IPS DF 4.7 (cell line): ENCODE data around the gene ARHGAP22.

Source experiments
- DNase-seq: peaks from one replicate; pipeline ENCODE4 v3.0.0-alpha.2; 2013; ENCODE audit warnings: low spot score; ENCODE audit errors: extremely low read depth

ARHGAP22 gene

DNA sequence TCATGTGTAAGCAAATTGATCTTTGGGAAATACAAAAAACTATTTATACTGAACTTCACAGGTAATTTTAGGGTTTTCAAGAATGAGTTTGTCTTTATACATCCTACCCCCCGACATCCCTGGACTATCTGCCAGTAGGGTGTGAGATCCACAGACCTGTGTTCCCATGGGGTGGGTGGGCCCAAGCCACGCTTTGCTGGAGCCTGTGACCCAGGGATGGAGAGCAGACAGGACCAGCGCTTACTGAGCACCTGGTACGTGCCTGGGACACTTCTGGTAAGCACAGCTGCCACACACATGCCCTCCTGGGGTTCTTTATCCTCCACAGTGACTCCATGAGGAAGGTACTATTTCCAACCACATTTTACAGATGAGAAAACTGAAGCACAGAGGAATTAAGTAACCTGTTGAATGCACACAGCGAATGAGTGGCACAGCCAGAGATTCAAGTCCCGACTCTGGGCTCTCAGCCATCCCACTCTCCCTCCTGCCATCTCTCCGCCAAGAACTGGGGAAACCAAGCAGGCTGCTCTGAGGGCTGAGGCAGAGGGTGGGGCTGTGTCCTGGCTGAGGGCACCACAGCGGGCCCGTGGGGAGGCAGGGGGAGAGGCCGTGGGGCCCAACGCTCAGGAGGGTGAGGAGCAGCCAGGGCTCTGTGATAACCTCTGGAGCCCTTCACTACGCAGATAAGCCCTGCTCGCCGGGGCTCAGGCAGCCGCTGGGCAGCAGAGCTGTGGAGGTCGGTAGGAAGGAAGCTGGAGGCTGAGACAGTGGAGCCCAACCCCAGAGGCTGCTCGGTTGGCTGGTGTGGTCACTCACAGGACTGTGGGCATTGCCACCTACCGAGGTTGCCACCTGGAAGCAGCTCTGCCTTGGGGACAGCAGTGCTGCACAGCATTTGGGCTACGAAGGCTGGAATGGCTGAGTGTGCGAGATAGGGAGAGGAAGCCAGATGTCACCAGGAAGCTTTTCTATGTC, 124.2 kb downstream of the ARHGAP22 start:
- no peak for DNase-seq

DNA sequence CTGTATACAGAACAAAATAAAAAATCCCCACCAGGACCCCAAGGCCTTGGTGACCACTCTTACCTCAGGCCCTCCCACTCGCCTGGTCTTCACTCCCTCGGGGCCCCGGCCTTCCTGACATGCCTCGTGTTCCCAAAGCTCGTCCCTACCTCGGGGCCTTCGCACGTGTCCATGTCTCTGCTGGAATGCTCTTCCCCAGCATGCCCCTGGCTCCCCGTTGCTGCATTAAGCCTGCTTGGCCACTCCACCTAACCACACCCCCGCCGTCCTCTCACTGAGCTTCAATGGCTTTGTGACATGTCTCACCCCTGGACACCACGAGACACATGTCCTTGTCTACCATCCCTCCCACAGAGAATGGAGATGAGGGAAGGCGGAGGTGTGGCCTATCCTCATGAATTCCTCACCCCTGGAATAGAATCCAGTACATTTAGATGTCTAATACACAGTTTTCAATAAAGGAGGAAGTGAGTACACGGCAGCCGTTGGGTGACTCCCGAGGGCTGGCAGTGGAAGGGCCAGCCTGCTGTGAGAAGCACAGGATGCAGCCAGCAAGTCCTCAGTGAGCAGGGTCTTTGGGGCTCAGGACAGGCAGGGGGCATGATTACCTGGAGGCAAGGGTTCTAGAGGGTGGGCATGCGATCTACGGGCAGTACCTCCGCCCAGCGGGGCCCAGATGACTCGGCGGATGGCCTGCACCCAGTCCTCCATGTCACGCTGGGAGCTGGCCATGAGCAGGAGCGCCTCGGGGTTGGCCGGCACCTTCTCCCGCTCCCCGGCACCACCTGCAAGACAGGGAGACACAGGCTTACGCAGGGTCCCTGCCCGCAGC, 125.7 kb downstream of the ARHGAP22 start:
- no peak for DNase-seq

DNA sequence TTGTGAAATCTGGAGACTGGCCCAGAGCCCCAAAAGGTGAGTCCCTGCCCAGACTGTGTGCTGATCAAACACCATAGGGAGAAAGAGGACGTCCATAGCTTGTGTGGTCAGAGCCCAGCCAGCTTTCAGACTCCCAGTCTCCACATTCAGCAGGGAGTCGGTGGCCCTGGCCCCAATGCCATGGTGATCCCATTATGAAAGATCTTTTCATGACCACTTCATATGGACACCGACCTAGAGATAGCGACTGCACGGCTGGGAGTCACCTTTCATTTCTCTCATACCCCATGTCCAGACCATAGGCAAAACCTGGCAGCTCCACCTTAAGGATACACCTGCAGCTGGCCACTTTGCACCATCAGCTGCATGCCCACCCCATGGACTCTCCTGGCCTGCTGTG, 126.4 kb downstream of the ARHGAP22 start:
- no peak for DNase-seq

DNA sequence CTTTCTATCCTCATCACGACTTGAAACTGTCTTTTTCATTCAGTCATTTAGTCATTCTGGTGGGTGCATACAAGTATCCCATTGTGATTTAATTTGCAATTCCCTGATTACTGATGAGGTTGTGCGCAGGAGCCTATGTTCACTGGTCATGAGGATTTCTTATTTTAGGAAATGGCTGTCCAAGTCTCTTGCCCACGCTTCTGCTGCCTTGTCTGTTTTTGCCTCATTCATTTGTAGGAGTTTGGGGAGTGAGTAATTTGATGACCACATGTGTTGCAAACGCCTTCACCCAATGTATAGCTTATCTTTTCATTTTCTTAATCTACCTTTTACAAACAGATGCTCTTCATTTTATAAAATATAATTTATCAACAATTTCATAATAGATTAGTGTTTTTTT, 127.3 kb downstream of the ARHGAP22 start:
- DNase-seq: no peak

DNA sequence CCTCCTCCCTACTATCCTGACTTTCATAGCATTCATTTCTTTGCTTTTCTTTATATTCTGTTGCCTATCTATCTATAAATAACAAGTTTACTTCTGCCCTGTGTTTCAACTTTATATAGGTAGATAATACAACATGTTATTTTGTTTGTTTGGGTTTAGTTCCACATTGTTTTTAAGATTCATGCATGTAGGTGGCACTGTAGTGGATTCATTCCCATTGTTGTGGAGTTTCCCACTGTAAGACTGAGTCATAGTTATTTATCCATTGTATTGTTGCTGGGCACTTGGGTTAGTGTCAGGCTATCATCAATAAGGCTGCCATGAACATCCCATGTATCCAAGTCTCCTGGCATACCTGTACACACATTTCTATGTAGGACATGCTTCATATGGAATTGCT, 127.7 kb downstream of the ARHGAP22 start:
- DNase-seq: no peak

DNA sequence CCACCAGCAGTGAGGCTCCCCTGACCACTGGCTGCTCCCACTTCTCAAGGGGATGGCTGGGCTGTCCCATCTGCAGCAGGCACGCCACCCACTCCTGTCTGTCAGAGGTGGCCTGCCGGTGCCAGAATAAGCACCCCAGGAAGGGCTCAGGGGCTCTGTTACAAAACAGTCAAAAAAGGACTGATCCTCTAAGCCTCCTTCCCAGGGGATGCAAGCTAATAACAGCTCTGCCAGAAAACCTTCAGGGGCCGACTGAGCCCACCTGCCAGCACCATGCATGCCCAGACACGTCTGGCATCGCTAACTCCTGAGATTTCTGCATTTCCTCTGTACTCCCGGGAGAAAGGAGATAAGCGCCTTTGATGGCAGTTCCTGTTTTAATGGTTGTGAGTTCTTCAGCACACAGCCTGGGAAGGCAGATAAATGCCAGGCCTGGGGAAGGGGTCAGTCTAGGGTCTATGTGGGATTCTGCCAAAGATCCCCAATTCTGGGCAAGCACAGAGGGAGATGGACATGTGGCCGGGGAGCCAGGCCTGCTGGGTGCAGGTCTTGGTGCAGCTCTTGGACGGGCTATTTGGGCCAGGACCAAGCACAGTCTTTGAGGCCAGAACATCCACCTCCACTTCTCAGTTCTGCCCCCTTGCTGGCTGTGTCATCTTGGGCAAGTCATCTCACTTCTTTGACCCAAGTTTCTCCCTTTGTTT, 128.4 kb downstream of the ARHGAP22 start:
- DNase-seq: no peak

DNA sequence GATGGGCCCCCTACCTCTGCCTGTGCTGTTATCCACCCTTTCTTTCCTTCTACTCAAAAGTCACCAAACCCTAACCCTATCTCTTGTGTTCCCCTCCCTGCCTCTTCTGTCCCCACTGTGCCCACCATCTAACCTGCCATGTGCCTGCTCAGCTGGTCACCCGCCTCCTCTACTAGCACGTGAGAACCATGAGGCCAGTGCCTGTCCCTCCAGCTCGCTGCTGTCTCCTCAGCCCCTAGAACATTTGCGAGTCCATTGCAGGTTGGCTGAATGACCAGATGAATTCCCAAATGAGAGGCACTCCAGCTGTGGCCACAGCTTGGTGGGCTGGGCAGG, 129.0 kb downstream of the ARHGAP22 start:
- DNase-seq: no peak

DNA sequence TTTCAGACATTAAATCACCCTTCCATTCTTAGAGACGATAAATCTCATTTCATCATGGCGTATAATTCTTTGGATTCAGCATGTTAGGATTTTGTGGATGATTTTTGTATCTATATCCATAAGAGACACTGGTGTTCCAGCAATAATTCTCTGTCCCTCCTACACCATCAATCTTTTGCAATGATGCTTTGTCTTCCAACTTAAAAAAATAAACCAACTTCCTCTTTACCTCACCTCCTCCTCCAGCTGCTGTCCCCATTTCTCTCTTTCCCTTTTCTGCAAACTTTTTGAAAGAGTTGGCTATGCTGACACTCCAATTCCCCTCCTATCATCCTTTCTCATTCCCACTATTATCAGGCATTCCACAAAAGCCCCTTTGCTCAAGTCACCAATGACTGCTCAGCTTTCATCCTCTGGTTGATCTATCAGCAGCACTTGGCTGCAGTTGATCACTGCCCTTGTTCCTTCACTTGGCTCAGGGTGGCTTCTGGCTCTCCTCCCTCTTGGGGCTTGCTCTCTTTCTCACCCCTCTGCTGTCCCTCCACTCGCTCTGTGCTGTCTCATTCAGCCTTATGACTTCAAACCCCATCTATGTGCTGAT, 130.0 kb downstream of the ARHGAP22 start:
- DNase-seq: no peak

DNA sequence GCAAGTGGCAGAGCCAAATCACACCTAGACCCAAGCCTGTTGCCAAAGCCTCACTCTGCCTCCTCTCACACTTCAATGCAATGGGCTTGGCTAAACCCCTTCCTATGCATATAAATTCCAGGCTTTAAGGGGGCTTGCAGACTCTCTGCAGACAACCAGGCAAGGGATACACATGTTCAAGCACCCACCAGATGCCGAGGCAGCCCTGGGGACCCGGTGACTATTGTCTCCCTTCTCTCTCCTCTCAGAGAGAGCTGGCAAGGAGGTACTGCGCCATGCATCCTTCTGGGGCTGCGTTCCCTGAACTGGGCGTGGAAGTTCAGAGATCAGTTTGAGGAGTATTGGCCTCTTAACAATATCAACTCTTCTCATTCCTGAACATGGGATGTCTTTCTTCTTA, 131.2 kb downstream of the ARHGAP22 start:
- no peak for DNase-seq

DNA sequence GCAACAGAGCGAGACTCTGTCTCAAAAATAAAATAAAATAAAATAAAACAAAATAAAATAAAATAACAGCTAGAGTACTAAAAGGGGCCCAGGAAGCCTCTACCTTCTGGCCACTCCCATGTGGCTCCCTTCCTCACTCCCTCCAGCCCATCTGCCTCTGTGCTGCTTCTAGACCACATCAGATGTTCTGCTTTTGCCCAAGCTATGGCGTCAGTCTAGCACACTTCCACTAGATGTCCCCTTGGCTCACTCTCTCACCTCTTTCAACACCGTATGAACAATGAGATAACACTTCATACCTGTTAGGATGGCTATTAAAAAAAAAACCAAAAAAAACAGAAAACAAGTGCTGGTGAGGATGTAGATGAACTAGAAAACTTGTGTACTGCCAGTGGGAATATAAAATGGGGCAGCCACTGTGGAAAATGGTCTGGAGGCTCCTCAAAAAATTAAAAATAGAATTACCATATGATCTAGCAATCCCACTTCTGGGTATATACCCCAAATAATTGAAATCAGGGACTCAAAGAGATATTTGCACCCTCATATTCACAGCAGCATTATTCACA, 132.3 kb downstream of the ARHGAP22 start:
- no peak for DNase-seq

DNA sequence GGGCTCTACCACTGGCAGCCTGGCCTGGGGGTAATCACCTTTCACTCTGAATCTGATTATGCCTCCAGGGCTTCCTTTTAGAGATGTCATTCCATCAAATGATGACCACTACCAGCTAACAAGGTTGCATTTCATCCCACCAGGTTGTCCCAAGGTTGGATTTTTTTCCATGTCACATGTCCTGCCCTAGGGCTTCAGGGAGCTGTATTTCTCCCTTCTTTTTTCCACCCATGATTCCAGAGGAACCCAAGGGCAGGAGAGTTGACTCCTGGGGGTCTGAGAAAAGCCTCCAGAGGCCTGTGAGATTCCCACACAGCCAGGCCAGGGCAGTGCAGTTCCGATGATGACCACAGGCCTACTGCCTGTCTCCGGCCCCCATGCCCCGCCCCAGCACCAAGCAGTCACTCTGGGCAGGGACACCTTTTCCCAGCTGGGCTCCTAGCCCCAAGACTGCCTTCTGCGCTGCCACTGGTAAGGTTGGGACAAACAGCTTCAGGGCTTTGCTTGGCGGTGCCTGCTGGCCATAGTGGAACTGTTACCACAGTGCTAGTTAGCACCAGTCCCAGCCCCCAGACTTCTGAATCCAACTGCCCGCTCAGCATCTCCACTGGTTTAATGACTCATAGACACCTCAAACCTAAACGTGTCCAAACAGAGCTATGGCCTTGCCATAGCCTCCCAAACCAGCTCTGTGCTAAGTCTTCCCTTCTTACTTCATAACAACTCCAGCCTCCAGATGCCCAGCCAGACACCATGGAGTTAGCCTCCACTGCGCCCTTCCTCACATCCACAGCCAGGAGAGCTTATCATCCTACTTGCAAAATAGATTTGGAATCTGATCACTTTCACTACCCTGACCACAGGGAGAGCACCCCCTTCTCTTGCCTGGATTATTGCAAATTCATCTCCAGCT, 133.7 kb downstream of the ARHGAP22 start:
- DNase-seq: no peak

DNA sequence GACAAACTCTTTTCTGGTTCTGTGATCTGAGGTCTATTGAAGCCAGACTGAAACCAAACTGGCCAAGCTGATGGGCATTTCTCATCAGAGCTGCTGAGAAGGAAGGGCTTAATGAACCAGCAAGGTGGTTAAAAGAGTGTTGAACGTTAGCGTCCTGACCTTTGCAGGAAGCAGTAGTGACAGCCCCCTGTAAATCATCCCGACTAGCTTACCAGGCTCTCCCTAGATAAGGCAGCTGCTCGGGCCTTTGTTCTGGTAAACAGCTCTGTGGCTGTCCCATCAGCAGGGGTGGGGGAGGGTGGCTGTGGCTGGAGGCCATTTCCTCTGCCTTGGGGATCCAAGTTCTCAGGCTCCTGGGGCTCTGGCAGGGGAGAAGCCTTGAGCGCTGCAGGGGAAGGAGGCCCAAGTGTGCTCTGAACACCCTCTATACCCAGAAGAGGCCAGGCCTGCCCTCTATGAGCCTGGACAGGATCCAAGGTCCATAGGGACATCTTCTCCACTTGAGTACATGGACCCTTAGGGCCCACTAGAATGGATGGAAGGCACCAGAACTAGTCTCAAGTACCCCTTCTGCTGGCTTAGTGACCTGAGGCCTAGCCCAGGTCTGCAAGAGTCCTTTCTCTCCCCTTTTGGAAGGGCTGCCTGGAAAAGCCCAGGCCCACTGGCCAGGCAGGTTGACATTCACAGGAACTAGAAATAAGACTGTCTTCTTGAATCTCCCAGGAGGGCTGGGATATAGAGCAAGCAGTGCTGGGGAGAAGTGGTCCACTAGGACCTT, 134.6 kb downstream of the ARHGAP22 start:
- no peak for DNase-seq

DNA sequence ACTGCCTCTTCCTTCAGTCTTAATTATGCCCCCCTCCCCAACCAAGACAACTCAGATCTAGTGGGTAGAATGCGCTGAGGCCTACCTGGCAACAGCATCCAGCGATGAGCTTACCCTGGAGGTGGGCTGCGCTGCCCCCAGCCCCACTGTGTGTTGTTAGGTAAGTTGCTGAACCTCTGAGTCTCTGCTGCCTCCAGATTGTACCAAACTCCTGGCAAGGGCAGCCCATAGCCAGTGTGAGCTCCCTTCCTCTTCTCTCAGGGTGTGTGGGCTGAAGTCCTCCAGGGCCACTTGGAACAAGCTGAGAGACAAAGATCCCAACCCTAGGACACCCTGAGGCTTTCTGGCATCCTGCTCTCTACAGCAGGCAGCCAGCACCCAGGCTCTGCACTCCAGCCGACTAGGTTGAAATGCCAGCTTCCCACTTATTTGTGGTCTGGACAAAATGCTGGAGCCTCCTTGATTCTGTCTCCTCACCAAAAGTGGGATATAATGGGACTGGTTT, 135.3 kb downstream of the ARHGAP22 start:
- DNase-seq: no peak

DNA sequence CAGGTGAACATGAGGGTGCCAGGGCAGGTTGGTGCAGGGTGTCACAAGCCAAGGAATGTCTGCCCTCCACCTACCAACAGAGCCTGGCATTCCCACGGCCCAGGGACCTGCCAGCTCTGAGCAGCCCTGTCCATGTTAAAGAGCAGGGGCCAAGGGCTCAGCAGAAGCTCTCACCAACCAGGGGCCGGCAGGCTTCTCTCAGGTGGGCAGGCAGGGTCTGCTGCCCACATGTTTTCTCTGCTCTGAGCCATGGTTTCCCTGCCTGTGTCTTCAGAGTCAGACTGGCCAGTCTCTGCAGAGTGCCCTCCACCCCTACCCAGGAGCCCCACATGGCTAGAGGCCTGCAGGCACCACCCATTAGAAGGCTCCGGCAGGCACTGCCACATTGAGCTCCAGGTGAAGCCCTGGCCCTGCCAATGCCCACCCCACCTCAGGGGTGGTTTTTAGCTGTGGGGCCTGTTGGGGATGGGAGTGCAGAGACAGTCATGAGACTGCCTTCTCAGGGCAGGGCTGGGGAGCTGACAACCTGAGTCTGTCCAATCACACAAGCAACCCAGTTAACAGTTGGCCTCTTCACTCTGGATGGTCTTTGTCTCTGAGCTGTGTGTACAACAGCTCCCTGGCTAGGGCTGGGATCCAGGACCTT, 135.9 kb downstream of the ARHGAP22 start:
- no peak for DNase-seq

DNA sequence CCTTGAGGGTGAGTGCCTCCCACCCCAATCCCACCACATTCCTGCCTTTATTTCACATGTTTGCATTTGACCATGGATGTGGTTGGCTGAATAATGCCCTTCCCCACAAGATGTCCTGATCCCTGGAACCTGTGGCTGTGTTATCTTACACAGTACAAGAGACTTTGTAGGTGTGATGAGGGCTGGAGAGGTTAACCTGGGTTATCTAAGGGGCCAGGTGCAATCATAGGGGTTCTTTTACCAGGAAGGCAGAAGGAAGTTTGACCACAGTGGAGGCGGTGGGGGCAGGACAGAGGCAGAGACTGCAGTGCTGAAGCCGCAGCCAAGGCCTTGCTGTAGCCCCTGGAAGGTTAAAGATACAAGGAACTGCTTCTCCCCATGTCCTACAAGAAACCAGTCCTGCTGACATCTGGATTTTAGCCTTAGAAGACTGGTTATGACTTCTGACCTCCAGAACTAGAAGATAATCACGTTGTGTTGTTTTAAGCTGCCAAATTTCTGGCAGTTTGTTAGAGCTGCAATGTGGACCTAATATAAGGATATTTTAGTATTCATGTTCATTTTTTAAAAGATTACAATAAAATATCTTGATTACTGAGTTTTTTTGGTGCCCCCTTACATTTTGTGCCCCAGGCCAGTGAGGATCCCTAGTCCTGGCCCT, 136.6 kb downstream of the ARHGAP22 start:
- no peak for DNase-seq

DNA sequence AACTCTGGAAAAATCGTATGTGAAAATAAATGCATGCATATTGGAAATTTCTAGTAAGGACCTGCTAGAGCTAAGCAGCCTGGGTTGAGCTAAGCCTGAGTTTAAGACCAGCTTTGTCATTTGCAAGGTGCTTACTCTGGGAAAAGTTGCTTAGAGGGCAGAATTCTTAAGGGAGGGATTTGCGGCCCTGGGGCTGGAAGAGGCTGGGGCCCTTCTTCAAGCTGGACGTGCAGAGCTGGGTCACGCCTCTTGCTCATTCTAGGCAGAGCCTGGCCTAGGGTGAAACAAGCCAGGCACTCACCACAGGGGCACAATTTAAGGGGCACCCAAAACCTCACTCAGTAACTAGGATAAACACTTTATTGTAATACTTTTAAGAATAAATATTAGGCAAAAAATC, 137.2 kb downstream of the ARHGAP22 start:
- DNase-seq: no peak

DNA sequence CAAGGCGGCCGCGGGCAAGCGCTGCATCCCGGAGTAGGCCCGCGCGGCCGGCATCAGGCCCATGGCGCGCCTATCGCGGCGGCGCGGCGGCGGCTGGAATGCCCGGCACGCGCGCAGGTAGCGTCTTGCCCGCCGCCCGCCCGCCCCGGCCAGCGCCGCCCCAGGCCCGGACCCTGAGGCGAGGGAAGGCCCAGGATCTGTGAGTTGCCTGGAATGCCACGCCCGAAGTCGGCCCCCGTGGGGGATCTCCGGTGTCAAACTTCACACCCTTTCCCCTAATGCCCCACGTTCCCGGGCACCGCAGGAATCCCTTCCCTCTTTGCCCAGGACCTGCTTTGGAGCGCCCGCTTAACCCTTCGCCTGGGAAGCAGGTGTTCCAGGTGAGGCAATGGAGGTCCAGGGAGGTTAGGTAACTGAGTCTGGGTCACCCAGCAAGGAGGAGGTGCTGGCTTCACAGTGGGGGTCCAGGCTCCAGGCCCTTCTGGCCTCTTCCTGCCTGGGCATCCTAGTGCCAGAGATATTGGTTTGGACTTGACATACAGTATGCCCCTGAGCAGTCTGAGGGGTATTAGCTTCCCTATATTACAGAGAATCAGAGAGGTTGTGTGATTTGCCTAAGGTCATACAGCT, 138.1 kb downstream of the ARHGAP22 start:
- no peak for DNase-seq
